ENCODE measurements around the gene DRGX.

DRGX gene

DNA sequence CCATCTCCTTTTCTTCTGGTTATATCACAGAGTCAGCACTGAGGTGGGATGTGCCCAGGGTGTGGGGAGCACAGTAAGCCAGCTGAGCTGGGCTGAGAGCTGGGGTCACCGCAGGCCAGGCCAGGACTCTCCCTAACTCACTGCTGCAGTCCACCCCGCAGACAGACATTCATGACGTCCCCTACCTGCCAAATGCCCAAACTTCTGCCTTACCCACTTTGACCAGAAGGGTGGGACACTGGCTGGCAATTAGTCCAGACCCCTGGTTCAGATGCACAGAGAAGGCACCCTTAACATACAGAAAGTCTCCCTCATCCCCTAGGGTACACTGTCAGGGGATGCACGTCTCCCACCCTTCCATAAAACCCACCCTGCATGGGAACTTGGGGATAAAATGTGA, 2.1 kb downstream of the DRGX start:
- Histone ChIP-seq H3K9ac (ENCODE audit: low read depth, low read length) (no peak overlapping the region), H3K27ac (ENCODE audit: low read depth, low read length) (no peak overlapping the region), H3K9me3 (ENCODE audit: control insufficient read depth, insufficient read depth, low read length) (no peaks in the 10 kb centered on the region), H3K36me3 (ENCODE audit: control insufficient read depth, insufficient read depth, low read length) (no peaks in the 10 kb centered on the region), H3K4me1 (ENCODE audit: control insufficient read depth, insufficient read depth, low read length) (peaks cover 17% of the 10 kb centered on the region), H3K27me3 (ENCODE audit: control insufficient read depth, insufficient read depth, low read length) (peaks cover 99% of the 10 kb centered on the region), H3K4me3 (ENCODE audit: low read depth, low read length) (no peak overlapping the region)

GRCh38 chr10:49393301-49393700, 2.6 kb downstream of the DRGX start:
- Histone ChIP-seq H3K4me3 (ENCODE audit: low read depth, low read length) (no peak overlapping the region), H3K36me3 (ENCODE audit: control insufficient read depth, insufficient read depth, low read length) (no peaks in the 10 kb centered on the region), H3K27me3 (ENCODE audit: control insufficient read depth, insufficient read depth, low read length) (peaks cover 99% of the 10 kb centered on the region)

DNA sequence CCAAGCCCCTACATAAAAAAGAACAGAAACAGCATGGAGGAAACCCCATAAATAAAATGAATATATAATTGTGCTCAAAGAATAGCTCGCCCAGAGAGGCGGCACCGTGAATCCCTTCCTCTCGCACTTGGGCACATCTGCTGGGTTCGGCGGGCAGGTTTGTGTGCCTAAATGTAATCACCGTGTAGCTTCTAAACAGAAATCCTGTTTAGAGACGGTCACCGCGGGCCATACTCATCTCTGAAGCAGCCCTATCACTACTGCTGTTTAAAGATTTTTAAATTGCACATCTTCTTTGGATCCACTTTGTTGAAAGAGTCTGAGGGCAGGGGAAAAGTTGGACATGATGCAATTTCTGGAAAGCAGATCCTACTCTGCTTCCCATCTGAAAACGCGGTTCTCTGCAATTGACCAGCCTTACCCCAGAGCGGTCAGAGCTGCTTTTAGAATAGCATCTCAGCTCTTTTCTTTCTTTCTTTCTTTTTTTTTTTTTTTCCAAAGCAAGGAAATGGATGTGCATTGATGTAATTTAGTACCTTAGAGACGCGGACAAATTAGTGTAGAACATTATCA, 6.4 kb downstream of the DRGX start:
- H3K9me3 ChIP-seq (ENCODE audit: control insufficient read depth, insufficient read depth, low read length), result no peaks in the 10 kb centered on the region
- H3K4me3 ChIP-seq (ENCODE audit: low read depth, low read length), result no peak overlapping the region
- peaks cover 60% of the 10 kb centered on the region for H3K27me3 ChIP-seq (ENCODE audit: control insufficient read depth, insufficient read depth, low read length)
- no peaks in the 10 kb centered on the region for H3K4me1 ChIP-seq (ENCODE audit: control insufficient read depth, insufficient read depth, low read length)
- H3K9ac ChIP-seq (ENCODE audit: low read depth, low read length), result no peak overlapping the region
- no peaks in the 10 kb centered on the region for H3K36me3 ChIP-seq (ENCODE audit: control insufficient read depth, insufficient read depth, low read length)
- H3K27ac ChIP-seq (ENCODE audit: low read depth, low read length), result no peak overlapping the region

More at GRCh38 chr10:49393301-49393700, 2.6 kb downstream of the DRGX start:
- peaks cover 14% of the 10 kb centered on the region for H3K4me1 ChIP-seq (ENCODE audit: control insufficient read depth, insufficient read depth, low read length)
- no peak overlapping the region for H3K9ac ChIP-seq (ENCODE audit: low read depth, low read length)
- no peaks in the 10 kb centered on the region for H3K9me3 ChIP-seq (ENCODE audit: control insufficient read depth, insufficient read depth, low read length)
- H3K27ac ChIP-seq (ENCODE audit: low read depth, low read length), result no peak overlapping the region

DNA sequence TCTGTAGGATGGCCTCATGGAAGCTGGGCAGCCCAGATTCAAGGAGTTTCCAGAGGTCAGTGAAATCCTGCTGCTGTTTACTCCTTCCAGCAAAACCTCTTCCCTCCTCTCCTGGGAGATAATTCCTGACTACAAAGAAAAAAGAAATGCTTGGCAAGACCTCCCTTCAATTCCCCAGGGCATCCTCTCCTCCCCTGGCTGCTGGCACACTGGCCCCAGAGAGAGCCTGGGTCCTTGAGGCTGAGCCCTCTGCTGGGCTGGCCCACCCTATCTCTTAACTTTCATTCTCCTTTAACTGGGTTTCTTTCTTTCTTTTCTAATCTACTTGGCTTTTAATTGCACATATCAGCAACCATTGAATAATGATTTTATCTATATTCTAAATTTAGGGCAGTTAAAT, 7.7 kb downstream of the DRGX start:
- H3K4me3 ChIP-seq (ENCODE audit: low read depth, low read length), result no peak overlapping the region
- H3K9me3 ChIP-seq (ENCODE audit: control insufficient read depth, insufficient read depth, low read length), result no peaks in the 10 kb centered on the region
- H3K4me1 ChIP-seq (ENCODE audit: control insufficient read depth, insufficient read depth, low read length), result no peaks in the 10 kb centered on the region
- H3K36me3 ChIP-seq (ENCODE audit: control insufficient read depth, insufficient read depth, low read length), result no peaks in the 10 kb centered on the region
- peaks cover 47% of the 10 kb centered on the region for H3K27me3 ChIP-seq (ENCODE audit: control insufficient read depth, insufficient read depth, low read length)
- H3K9ac ChIP-seq (ENCODE audit: low read depth, low read length), result no peak overlapping the region
- H3K27ac ChIP-seq (ENCODE audit: low read depth, low read length), result no peak overlapping the region

DNA sequence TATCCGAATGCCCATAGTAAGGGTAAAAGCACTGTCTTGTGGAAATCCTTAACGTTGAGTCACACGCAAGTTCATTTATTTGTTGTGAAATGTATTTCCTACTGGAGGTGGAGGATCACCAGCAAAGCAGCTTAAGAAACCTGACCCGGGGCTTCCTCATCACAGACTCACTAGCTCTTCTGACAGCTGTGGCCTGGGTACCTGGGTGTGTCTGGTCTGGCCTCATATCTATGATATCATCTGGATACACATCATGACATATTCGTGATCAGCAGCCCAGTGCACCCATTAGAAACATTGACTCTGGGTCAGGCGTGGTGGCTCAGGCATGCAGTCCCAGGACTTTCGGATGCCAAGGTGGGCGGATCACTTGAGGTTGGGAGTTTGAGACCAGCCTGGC, 8.8 kb downstream of the DRGX start:
- H3K36me3 ChIP-seq (ENCODE audit: control insufficient read depth, insufficient read depth, low read length), result no peaks in the 10 kb centered on the region
- H3K9ac ChIP-seq (ENCODE audit: low read depth, low read length), result no peak overlapping the region
- H3K9me3 ChIP-seq (ENCODE audit: control insufficient read depth, insufficient read depth, low read length), result no peaks in the 10 kb centered on the region
- H3K4me3 ChIP-seq (ENCODE audit: low read depth, low read length), result no peak overlapping the region
- H3K27me3 ChIP-seq (ENCODE audit: control insufficient read depth, insufficient read depth, low read length), result peaks cover 36% of the 10 kb centered on the region
- no peak overlapping the region for H3K27ac ChIP-seq (ENCODE audit: low read depth, low read length)
- H3K4me1 ChIP-seq (ENCODE audit: control insufficient read depth, insufficient read depth, low read length), result no peaks in the 10 kb centered on the region

- Histone ChIP-seq H3K9me3 (ENCODE audit: control insufficient read depth, insufficient read depth, low read length) (no peaks in the 10 kb centered on the region), H3K36me3 (ENCODE audit: control insufficient read depth, insufficient read depth, low read length) (no peaks in the 10 kb centered on the region), H3K4me1 (ENCODE audit: control insufficient read depth, insufficient read depth, low read length) (no peaks in the 10 kb centered on the region), H3K27me3 (ENCODE audit: control insufficient read depth, insufficient read depth, low read length) (peaks cover 28% of the 10 kb centered on the region), H3K27ac (ENCODE audit: low read depth, low read length) (no peak overlapping the region), H3K9ac (ENCODE audit: low read depth, low read length) (no peak overlapping the region), H3K4me3 (ENCODE audit: low read depth, low read length) (no peak overlapping the region)
Observed at GRCh38 chr10:49385939-49386922, 9.7 kb downstream of the DRGX start.

DNA sequence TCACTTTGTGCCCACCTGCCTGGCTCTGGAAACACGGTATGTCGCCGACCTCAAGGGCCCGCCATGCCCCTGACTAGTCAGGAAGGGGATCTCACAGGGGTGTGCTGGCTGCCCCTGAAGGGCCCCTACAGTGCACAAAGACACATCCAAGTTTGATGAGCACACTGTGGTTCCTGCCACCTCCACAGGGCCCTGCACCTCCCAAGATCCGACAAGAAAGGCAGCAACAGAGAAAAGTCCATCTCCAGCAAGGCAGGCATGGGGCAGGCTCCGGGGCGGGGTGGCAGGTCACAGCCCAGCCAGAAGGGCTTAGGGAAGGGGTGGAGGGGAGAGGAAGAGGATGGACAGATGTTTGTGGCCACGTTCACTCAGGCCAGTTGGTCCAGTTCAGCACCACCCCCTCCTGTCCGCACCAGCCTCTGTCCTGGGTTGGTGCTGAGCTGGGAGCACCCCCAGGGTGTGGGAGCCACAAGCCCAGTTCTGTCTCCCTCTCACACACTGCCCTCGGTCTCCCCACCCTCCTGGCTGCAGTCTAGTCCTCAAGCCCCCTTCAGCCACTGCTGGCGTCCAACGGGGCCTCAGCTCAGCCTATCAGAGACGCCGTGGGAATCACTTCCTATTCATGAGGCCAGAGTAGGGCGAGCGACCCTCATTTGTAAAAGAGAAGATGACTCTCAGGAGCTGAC, 11.5 kb downstream of the DRGX start:
- H3K36me3 ChIP-seq (ENCODE audit: control insufficient read depth, insufficient read depth, low read length), result no peaks in the 10 kb centered on the region
- no peaks in the 10 kb centered on the region for H3K4me1 ChIP-seq (ENCODE audit: control insufficient read depth, insufficient read depth, low read length)
- no peaks in the 10 kb centered on the region for H3K9me3 ChIP-seq (ENCODE audit: control insufficient read depth, insufficient read depth, low read length)
- H3K27me3 ChIP-seq (ENCODE audit: control insufficient read depth, insufficient read depth, low read length), result peaks cover 10% of the 10 kb centered on the region
- H3K4me3 ChIP-seq (ENCODE audit: low read depth, low read length), result no peak overlapping the region
- no peak overlapping the region for H3K9ac ChIP-seq (ENCODE audit: low read depth, low read length)
- H3K27ac ChIP-seq (ENCODE audit: low read depth, low read length), result no peak overlapping the region

GRCh38 chr10:49383853-49384252, 12.0 kb downstream of the DRGX start:
- Histone ChIP-seq H3K9ac (ENCODE audit: low read depth, low read length) (no peak overlapping the region), H3K9me3 (ENCODE audit: control insufficient read depth, insufficient read depth, low read length) (no peaks in the 10 kb centered on the region), H3K4me1 (ENCODE audit: control insufficient read depth, insufficient read depth, low read length) (no peaks in the 10 kb centered on the region), H3K4me3 (ENCODE audit: low read depth, low read length) (no peak overlapping the region), H3K27ac (ENCODE audit: low read depth, low read length) (no peak overlapping the region), H3K27me3 (ENCODE audit: control insufficient read depth, insufficient read depth, low read length) (peaks cover 4% of the 10 kb centered on the region; the same call in 1 of the 2 replicates), H3K36me3 (ENCODE audit: control insufficient read depth, insufficient read depth, low read length) (no peaks in the 10 kb centered on the region)

DNA sequence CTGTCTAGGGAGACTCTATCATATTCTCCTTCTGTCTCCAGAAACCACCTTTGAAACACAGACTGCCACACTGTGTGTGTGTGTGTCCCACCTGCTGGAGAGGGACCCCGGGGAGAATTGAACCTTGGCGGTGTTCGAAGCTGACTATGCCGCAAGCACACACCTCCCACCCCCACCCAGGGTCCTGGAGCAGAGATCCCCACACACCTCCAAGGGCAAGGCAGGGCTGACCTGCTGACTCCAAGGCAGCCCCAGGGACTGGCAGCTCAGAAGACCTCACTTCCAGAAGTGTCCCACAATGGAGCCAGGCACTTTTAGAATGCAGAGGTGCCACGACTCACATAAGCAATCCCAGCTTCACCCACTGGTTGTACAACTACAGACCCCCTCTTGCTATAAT, 13.1 kb downstream of the DRGX start:
- Histone ChIP-seq H3K27me3 (ENCODE audit: control insufficient read depth, insufficient read depth, low read length) (no peaks in the 10 kb centered on the region), H3K9ac (ENCODE audit: low read depth, low read length) (no peak overlapping the region), H3K27ac (ENCODE audit: low read depth, low read length) (no peak overlapping the region), H3K4me3 (ENCODE audit: low read depth, low read length) (no peak overlapping the region), H3K9me3 (ENCODE audit: control insufficient read depth, insufficient read depth, low read length) (no peaks in the 10 kb centered on the region), H3K4me1 (ENCODE audit: control insufficient read depth, insufficient read depth, low read length) (no peaks in the 10 kb centered on the region), H3K36me3 (ENCODE audit: control insufficient read depth, insufficient read depth, low read length) (no peaks in the 10 kb centered on the region)

- H3K27ac ChIP-seq (ENCODE audit: low read depth, low read length), result no peak overlapping the region
- no peaks in the 10 kb centered on the region for H3K4me1 ChIP-seq (ENCODE audit: control insufficient read depth, insufficient read depth, low read length)
- H3K9ac ChIP-seq (ENCODE audit: low read depth, low read length), result no peak overlapping the region
- H3K36me3 ChIP-seq (ENCODE audit: control insufficient read depth, insufficient read depth, low read length), result no peaks in the 10 kb centered on the region
- no peaks in the 10 kb centered on the region for H3K27me3 ChIP-seq (ENCODE audit: control insufficient read depth, insufficient read depth, low read length)
- H3K9me3 ChIP-seq (ENCODE audit: control insufficient read depth, insufficient read depth, low read length), result no peaks in the 10 kb centered on the region
- H3K4me3 ChIP-seq (ENCODE audit: low read depth, low read length), result no peak overlapping the region
Observed at GRCh38 chr10:49382226-49382625, 13.7 kb downstream of the DRGX start.

Measured in HUES48 (cell line).